Fibroblast of mammary gland (primary cell): ENCODE results near the gene MAP2.

Source experiments
- DNase-seq: peaks from one replicate; pipeline ENCODE4 v3.0.0-alpha.2; 2010; ENCODE audit warnings: low read depth
- H3K4me3 ChIP-seq: 2 replicates; pipeline ENCODE4 v1.5.1; 2011; ENCODE audit warnings: low read depth, mild to moderate bottlenecking, low read length, moderate library complexity; ENCODE audit not compliant: control insufficient read depth
- CTCF ChIP-seq: conservative IDR thresholded peaks from 2 replicates; pipeline ENCODE4 v1.5.1; 2011; ENCODE audit warnings: low read depth, low read length, inconsistent platforms; ENCODE audit not compliant: control insufficient read depth, insufficient read depth

Gene MAP2

GRCh38 chr2:209640358-209640757 lies 216.5 kb downstream of the MAP2 start:
- H3K4me3 ChIP-seq, result no peak overlapping the region
- TF ChIP-seq CTCF, result no peak
- DNase-seq, result peak; percentile 21

- TF ChIP-seq CTCF, result no peak
- H3K4me3 ChIP-seq, result no peak overlapping the region
- peak; percentile 41 for DNase-seq
Measured at GRCh38 chr2:209642146-209642820, 218.4 kb downstream of the MAP2 start.

- no peak for DNase-seq
- no peak for TF ChIP-seq CTCF
- H3K4me3 ChIP-seq, result no peak overlapping the region
Measured at GRCh38 chr2:209644842-209645241, 221.0 kb downstream of the MAP2 start.

- H3K4me3 ChIP-seq, result no peak overlapping the region
- no peak for TF ChIP-seq CTCF
- DNase-seq, result peak; percentile 53
Measured at GRCh38 chr2:209648714-209649113, 224.9 kb downstream of the MAP2 start.

- DNase-seq, result no peak
- TF ChIP-seq CTCF, result no peak
- no peak overlapping the region for H3K4me3 ChIP-seq
Measured at GRCh38 chr2:209653134-209653533, 229.3 kb downstream of the MAP2 start.

GRCh38 chr2:209661286-209661894 lies 237.5 kb downstream of the MAP2 start:
- DNase-seq, result no peak
- no peak for TF ChIP-seq CTCF

More at GRCh38 chr2:209661286-209661894, 237.5 kb downstream of the MAP2 start:
- no peak overlapping the region for H3K4me3 ChIP-seq
